Muscle layer of duodenum (tissue), 2 donors: ENCODE data around the gene DLL4.

Source experiments
- H3K27ac ChIP-seq: one replicate; pipeline ENCODE4 v1.7.0; 2013; ENCODE audit warnings: mild to moderate bottlenecking, low read length
- H3K27me3 ChIP-seq: one replicate; pipeline ENCODE4 v1.7.0; 2013; ENCODE audit warnings: low read depth, mild to moderate bottlenecking, control low read depth, low read length
- H3K36me3 ChIP-seq, 2 donors: one replicate each; pipeline ENCODE4 v1.7.0; 2013; ENCODE audit warnings: low read length in 2 of 2, control low read depth in 1 of 2, mild to moderate bottlenecking in 1 of 2; ENCODE audit not compliant: insufficient read depth in 2 of 2, control insufficient read depth in 1 of 2
- H3K4me1 ChIP-seq, 2 donors: one replicate each; pipeline ENCODE4 v1.7.0; 2013; ENCODE audit warnings: low read length in 2 of 2, mild to moderate bottlenecking in 2 of 2, control low read depth in 1 of 2, moderate library complexity in 1 of 2; ENCODE audit not compliant: insufficient read depth in 2 of 2, control insufficient read depth in 1 of 2
- H3K4me3 ChIP-seq, 2 donors: one replicate each; pipeline ENCODE4 v1.7.0; 2013; ENCODE audit warnings: low read length in 2 of 2, low read depth in 1 of 2, mild to moderate bottlenecking in 1 of 2
- H3K9me3 ChIP-seq, 2 donors: one replicate each; pipeline ENCODE4 v1.7.0; 2013; ENCODE audit warnings: low read length in 2 of 2, control low read depth in 1 of 2, mild to moderate bottlenecking in 1 of 2; ENCODE audit not compliant: control insufficient read depth in 1 of 2
- donor health status: healthy.

Gene DLL4

GRCh38 chr15:40909662-40910630 lies 19.2 kb upstream of the DLL4 start:
- H3K4me3 ChIP-seq: no peak overlapping the region
- no peak overlapping the region for H3K27ac ChIP-seq
- H3K36me3 ChIP-seq: no peaks in the 10 kb centered on the region
- H3K9me3 ChIP-seq: no peaks in the 10 kb centered on the region
- H3K27me3 ChIP-seq: no peaks in the 10 kb centered on the region
- H3K4me1 ChIP-seq: peaks cover 4 to 18% of the 10 kb centered on the region in 2 donors

GRCh38 chr15:40911141-40911540 lies 18.0 kb upstream of the DLL4 start:
- no peaks in the 10 kb centered on the region for H3K27me3 ChIP-seq
- peaks cover 4 to 10% of the 10 kb centered on the region in 2 donors for H3K4me1 ChIP-seq
- H3K9me3 ChIP-seq: no peaks in the 10 kb centered on the region
- no peak overlapping the region for H3K4me3 ChIP-seq
- no peak overlapping the region for H3K27ac ChIP-seq
- H3K36me3 ChIP-seq: no peaks in the 10 kb centered on the region

- Histone ChIP-seq H3K27me3 (no peaks in the 10 kb centered on the region), H3K36me3 (no peaks in the 10 kb centered on the region), H3K27ac (no peak overlapping the region), H3K4me3 (no peak overlapping the region), H3K4me1 (peaks cover 4 to 5% of the 10 kb centered on the region in 2 donors), H3K9me3 (no peaks in the 10 kb centered on the region)
Measured at GRCh38 chr15:40911693-40912092, 17.4 kb upstream of the DLL4 start.

- H3K27me3 ChIP-seq: no peaks in the 10 kb centered on the region
- H3K4me3 ChIP-seq: no peak overlapping the region
- H3K4me1 ChIP-seq: no peaks in the 10 kb centered on the region
- no peaks in the 10 kb centered on the region for H3K36me3 ChIP-seq
- H3K9me3 ChIP-seq: no peaks in the 10 kb centered on the region
- H3K27ac ChIP-seq: no peak overlapping the region
Measured at GRCh38 chr15:40912478-40912877, 16.7 kb upstream of the DLL4 start.

GRCh38 chr15:40914013-40914412 lies 15.1 kb upstream of the DLL4 start:
- Histone ChIP-seq H3K4me1 (no peaks in the 10 kb centered on the region), H3K9me3 (no peaks in the 10 kb centered on the region), H3K4me3 (no peak overlapping the region), H3K27me3 (no peaks in the 10 kb centered on the region), H3K36me3 (no peaks in the 10 kb centered on the region), H3K27ac (no peak overlapping the region)

GRCh38 chr15:40914486-40914885 lies 14.7 kb upstream of the DLL4 start:
- Histone ChIP-seq H3K4me1 (no peaks in the 10 kb centered on the region), H3K9me3 (no peaks in the 10 kb centered on the region), H3K27me3 (no peaks in the 10 kb centered on the region), H3K4me3 (no peak overlapping the region), H3K27ac (no peak overlapping the region), H3K36me3 (no peaks in the 10 kb centered on the region)

- Histone ChIP-seq H3K36me3 (no peaks in the 10 kb centered on the region), H3K9me3 (no peaks in the 10 kb centered on the region), H3K4me1 (no peaks in the 10 kb centered on the region), H3K4me3 (no peak overlapping the region), H3K27ac (no peak overlapping the region), H3K27me3 (no peaks in the 10 kb centered on the region)
Measured at GRCh38 chr15:40915116-40915661, 14.0 kb upstream of the DLL4 start.

- Histone ChIP-seq H3K4me1 (no peaks in the 10 kb centered on the region), H3K36me3 (no peaks in the 10 kb centered on the region), H3K27ac (no peak overlapping the region), H3K27me3 (no peaks in the 10 kb centered on the region), H3K4me3 (no peak overlapping the region), H3K9me3 (no peaks in the 10 kb centered on the region)
Measured at GRCh38 chr15:40915679-40916078, 13.5 kb upstream of the DLL4 start.

GRCh38 chr15:40917585-40917984 lies 11.6 kb upstream of the DLL4 start:
- Histone ChIP-seq H3K27ac (no peak overlapping the region), H3K36me3 (no peaks in the 10 kb centered on the region), H3K9me3 (no peaks in the 10 kb centered on the region), H3K4me3 (no peak overlapping the region), H3K4me1 (no peaks in the 10 kb centered on the region), H3K27me3 (no peaks in the 10 kb centered on the region)

GRCh38 chr15:40918146-40918798 lies 10.9 kb upstream of the DLL4 start:
- no peaks in the 10 kb centered on the region for H3K27me3 ChIP-seq
- H3K9me3 ChIP-seq: no peaks in the 10 kb centered on the region
- no peak overlapping the region for H3K27ac ChIP-seq
- H3K4me3 ChIP-seq: no peak overlapping the region
- no peaks in the 10 kb centered on the region for H3K36me3 ChIP-seq
- no peaks in the 10 kb centered on the region for H3K4me1 ChIP-seq

- H3K9me3 ChIP-seq: no peaks in the 10 kb centered on the region
- H3K27me3 ChIP-seq: no peaks in the 10 kb centered on the region
- H3K27ac ChIP-seq: no peak overlapping the region
- no peaks in the 10 kb centered on the region for H3K36me3 ChIP-seq
- no peak overlapping the region for H3K4me3 ChIP-seq
- H3K4me1 ChIP-seq: no peaks in the 10 kb centered on the region
Measured at GRCh38 chr15:40918799-40919392, 10.2 kb upstream of the DLL4 start.
